ENCODE data around the gene CADM3.

Gene CADM3

GRCh38 chr1:159247266-159247665 is 75.9 kb downstream of the CADM3 start:
- no peaks in the 10 kb centered on the region for H3K4me1 Mint-ChIP-seq (ENCODE audit: low read depth)
- H3K36me3 Mint-ChIP-seq (ENCODE audit: low read depth), result no peaks in the 10 kb centered on the region
- H3K4me3 Mint-ChIP-seq, result no peak overlapping the region
- H3K27me3 Mint-ChIP-seq, result peaks cover 56% of the 10 kb centered on the region
- no peaks in the 10 kb centered on the region for H3K9me3 Mint-ChIP-seq
- no peak overlapping the region for H3K27ac Mint-ChIP-seq
- DNase-seq, result no peak

GRCh38 chr1:159248311-159248710 is 76.9 kb downstream of the CADM3 start:
- H3K4me3 Mint-ChIP-seq, result no peak overlapping the region
- no peak for DNase-seq
- H3K36me3 Mint-ChIP-seq (ENCODE audit: low read depth), result no peaks in the 10 kb centered on the region
- peaks cover 59% of the 10 kb centered on the region for H3K27me3 Mint-ChIP-seq
- H3K27ac Mint-ChIP-seq, result no peak overlapping the region
- no peaks in the 10 kb centered on the region for H3K4me1 Mint-ChIP-seq (ENCODE audit: low read depth)
- no peaks in the 10 kb centered on the region for H3K9me3 Mint-ChIP-seq

- no peaks in the 10 kb centered on the region for H3K36me3 Mint-ChIP-seq (ENCODE audit: low read depth)
- H3K4me3 Mint-ChIP-seq, result no peak overlapping the region
Observed at GRCh38 chr1:159250638-159251216, 79.3 kb downstream of the CADM3 start.

More at GRCh38 chr1:159250638-159251216, 79.3 kb downstream of the CADM3 start:
- no peak for DNase-seq
- Mint-ChIP-seq H3K4me1 (ENCODE audit: low read depth) (no peaks in the 10 kb centered on the region), H3K27me3 (peaks cover 53% of the 10 kb centered on the region), H3K9me3 (no peaks in the 10 kb centered on the region), H3K27ac (no peak overlapping the region)

All from activated T-cell treated with anti-CD3 and anti-CD28 coated beads, Interleukin-2, amount 50 U/mL, for 24 hours (primary cell).